GM19395 (cell line): ENCODE results near the gene SLC24A1.

ENCODE experiments used
- ATAC-seq: cut with Tn5 transposase; IDR thresholded peaks from one replicate; pipeline ENCODE4 v1.9.1; 2021; ENCODE audit warnings: mild to moderate bottlenecking, moderate library complexity; ENCODE audit not compliant: unreplicated experiment

The SLC24A1 gene

GRCh38 chr15:65621638-65622037 is at the start of gene SLC24A1:
Gene SLC24A1, plus strand, starts transcription at chr15:65621938. Its CDS starts 2,143 bp downstream, at chr15:65624081.
- ATAC-seq = no peak

GRCh38 chr15:65571971-65572370 is 49.8 kb upstream of the SLC24A1 start:
- no peak for ATAC-seq

- ATAC-seq = no peak
Observed at GRCh38 chr15:65576664-65577063, 45.1 kb upstream of the SLC24A1 start.

- no peak for ATAC-seq
Observed at GRCh38 chr15:65577129-65577996, 44.4 kb upstream of the SLC24A1 start.

GRCh38 chr15:65578904-65579728 is 42.6 kb upstream of the SLC24A1 start:
- no peak for ATAC-seq

GRCh38 chr15:65579762-65580161 is 42.0 kb upstream of the SLC24A1 start:
- no peak for ATAC-seq

GRCh38 chr15:65580287-65580686 is 41.5 kb upstream of the SLC24A1 start:
- no peak for ATAC-seq

GRCh38 chr15:65583701-65584100 is 38.0 kb upstream of the SLC24A1 start:
- peak; percentile 61 for ATAC-seq

- ATAC-seq = no peak
Observed at GRCh38 chr15:65584241-65584640, 37.5 kb upstream of the SLC24A1 start.

GRCh38 chr15:65587094-65587493 is 34.6 kb upstream of the SLC24A1 start:
- ATAC-seq = no peak

- ATAC-seq = no peak
Observed at GRCh38 chr15:65595960-65596359, 25.8 kb upstream of the SLC24A1 start.

GRCh38 chr15:65598468-65598867 is 23.3 kb upstream of the SLC24A1 start:
- ATAC-seq = no peak

- no peak for ATAC-seq
Observed at GRCh38 chr15:65599677-65600076, 22.1 kb upstream of the SLC24A1 start.

- ATAC-seq = no peak
Observed at GRCh38 chr15:65603134-65603533, 18.6 kb upstream of the SLC24A1 start.

- ATAC-seq = no peak
Observed at GRCh38 chr15:65603559-65603958, 18.2 kb upstream of the SLC24A1 start.

GRCh38 chr15:65610871-65611718 is 10.6 kb upstream of the SLC24A1 start, which contains the start of gene INTS14:
Gene INTS14, minus strand, starts transcription at chr15:65611131. Its CDS starts 3,751 bp downstream, at chr15:65607380.
- peak; percentile 94 for ATAC-seq

GRCh38 chr15:65611888-65612615 is 9.7 kb upstream of the SLC24A1 start:
- no peak for ATAC-seq

- ATAC-seq = no peak
Observed at GRCh38 chr15:65612616-65612946, 9.2 kb upstream of the SLC24A1 start.

- ATAC-seq = no peak
Observed at GRCh38 chr15:65612949-65613744, 8.6 kb upstream of the SLC24A1 start.
